Tibial nerve (tissue), 4 donors: ENCODE results near the gene MRI1. TPM values are rescaled to one million over a fixed set of nuclear protein-coding genes. Genes with fewer than 3 reads are reported as not detected.

ENCODE experiments used
- DNase-seq, 2 donors: peaks; one replicate each; pipeline ENCODE4 v3.0.0-alpha.2; 2019; ENCODE audit warnings: low spot score in 2 of 2
- H3K27ac ChIP-seq, 4 donors: fragments of 200-600 bp; sonication (generic) in 3 of 4; one replicate each; pipeline ENCODE4 v1.5.1; 2017 to 2019; ENCODE audit warnings: mild to moderate bottlenecking in 1 of 4
- H3K27me3 ChIP-seq, 2 donors: fragments of 200-600 bp; sonication (generic) in 1 of 2; one replicate each; pipeline versions ENCODE4 v1.5.1 to v1.6.0; 2017 to 2019
- H3K36me3 ChIP-seq, 3 donors: fragments of 200-600 bp; sonication (generic); one replicate each; pipeline ENCODE4 v1.5.1; 2018 to 2019
- H3K4me1 ChIP-seq, 4 donors: fragments of 200-600 bp; sonication (generic) in 3 of 4; one replicate each; pipeline ENCODE4 v1.5.1; 2017 to 2019
- H3K4me3 ChIP-seq, 4 donors: fragments of 200-600 bp; sonication (generic) in 3 of 4; one replicate each; pipeline ENCODE4 v1.5.1; 2017 to 2019; ENCODE audit warnings: mild to moderate bottlenecking in 1 of 4, moderate library complexity in 1 of 4
- H3K9me3 ChIP-seq, 4 donors: fragments of 200-600 bp; sonication (generic) in 3 of 4; one replicate each; pipeline ENCODE4 v1.5.1; 2017 to 2019
- EP300 ChIP-seq, 2 donors: sonication (generic); formaldehyde crosslinking; IDR thresholded peaks; one replicate each; pipeline ENCODE4 v1.6.1; 2017; ENCODE audit warnings: antibody characterized with exemption in 2 of 2, mild to moderate bottlenecking in 1 of 2
- POLR2A ChIP-seq, 2 donors: fragments of 450-650 bp; IDR thresholded peaks; one replicate each; pipeline ENCODE4 v1.6.1; 2017; ENCODE audit warnings: antibody characterized with exemption in 2 of 2, mild to moderate bottlenecking in 2 of 2, moderate library complexity in 2 of 2
- WGBS, 2 donors: methylation state at CpG; one replicate each; pipeline ENCODE4 v1.1.5; 2018; 5-methylcytosine and 5-hydroxymethylcytosine counted together
- total RNA-seq, 4 donors: library from RNA; depleted of rRNA; stranded (reverse); fragments of >200 nt; gene quantifications; one replicate each; pipeline ENCODE4 v1.1.0, GENCODE V29; 2016
- TF ChIP-seq, protein P1 (sequence below), 5 experiments: fragments of 200-600 bp in 3 of 5; fragments of 450-650 bp in 2 of 5; sonication (generic) in 3 of 5; IDR thresholded peaks; one replicate each; pipeline ENCODE4 v1.5.1; 2016 to 2019; ENCODE audit warnings: antibody characterized with exemption in 5 of 5, mild to moderate bottlenecking in 3 of 5, moderate library complexity in 2 of 5

Gene MRI1
- total RNA-seq, 4 donors from 2014 or later = 52.4 to 167 (median 94.4) TPM

GRCh38 chr19:13782537-13782936 is 18.2 kb downstream of the MRI1 start:
- WGBS, 2 donors = 69 to 73% methylated on average over 8 of the region's 8 CpGs

GRCh38 chr19:13783565-13784500 is 19.5 kb downstream of the MRI1 start:
- 83 to 86% methylated on average over 18 of the region's 18 CpGs for WGBS, 2 donors
- peaks cover 0 to 56% (median 10%) of the 10 kb centered on the region in 4 donors for H3K4me1 ChIP-seq
- no peaks in the 10 kb centered on the region for H3K27me3 ChIP-seq
- TF ChIP-seq POLR2A (IDR thresholded peaks at IDR 0.05) (no peak), EP300 (IDR thresholded peaks at IDR 0.05) (no peak)
- TF ChIP-seq, protein P1, sequence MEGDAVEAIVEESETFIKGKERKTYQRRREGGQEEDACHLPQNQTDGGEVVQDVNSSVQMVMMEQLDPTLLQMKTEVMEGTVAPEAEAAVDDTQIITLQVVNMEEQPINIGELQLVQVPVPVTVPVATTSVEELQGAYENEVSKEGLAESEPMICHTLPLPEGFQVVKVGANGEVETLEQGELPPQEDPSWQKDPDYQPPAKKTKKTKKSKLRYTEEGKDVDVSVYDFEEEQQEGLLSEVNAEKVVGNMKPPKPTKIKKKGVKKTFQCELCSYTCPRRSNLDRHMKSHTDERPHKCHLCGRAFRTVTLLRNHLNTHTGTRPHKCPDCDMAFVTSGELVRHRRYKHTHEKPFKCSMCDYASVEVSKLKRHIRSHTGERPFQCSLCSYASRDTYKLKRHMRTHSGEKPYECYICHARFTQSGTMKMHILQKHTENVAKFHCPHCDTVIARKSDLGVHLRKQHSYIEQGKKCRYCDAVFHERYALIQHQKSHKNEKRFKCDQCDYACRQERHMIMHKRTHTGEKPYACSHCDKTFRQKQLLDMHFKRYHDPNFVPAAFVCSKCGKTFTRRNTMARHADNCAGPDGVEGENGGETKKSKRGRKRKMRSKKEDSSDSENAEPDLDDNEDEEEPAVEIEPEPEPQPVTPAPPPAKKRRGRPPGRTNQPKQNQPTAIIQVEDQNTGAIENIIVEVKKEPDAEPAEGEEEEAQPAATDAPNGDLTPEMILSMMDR (IDR thresholded peaks at IDR 0.05) = no peak
- no peaks in the 10 kb centered on the region for H3K9me3 ChIP-seq
- no peak overlapping the region for H3K4me3 ChIP-seq
- peaks cover 0 to 11% (median 0%) of the 10 kb centered on the region in 3 donors for H3K36me3 ChIP-seq
- no peak overlapping the region for H3K27ac ChIP-seq
- DNase-seq = no peak

More at GRCh38 chr19:13782537-13782936, 18.2 kb downstream of the MRI1 start:
- Histone ChIP-seq H3K27ac (peak overlapping the region in 1 of 4 donors; percentile 63), H3K4me3 (no peak overlapping the region), H3K9me3 (no peaks in the 10 kb centered on the region), H3K36me3 (peaks cover 0 to 24% (median 0%) of the 10 kb centered on the region in 3 donors), H3K27me3 (no peaks in the 10 kb centered on the region), H3K4me1 (peaks cover 0 to 43% (median 8%) of the 10 kb centered on the region in 4 donors)
- no peak for DNase-seq
- TF ChIP-seq, protein P1 (IDR thresholded peaks at IDR 0.05) = no peak
- TF ChIP-seq EP300 (IDR thresholded peaks at IDR 0.05) (no peak), POLR2A (IDR thresholded peaks at IDR 0.05) (no peak)

DNA sequence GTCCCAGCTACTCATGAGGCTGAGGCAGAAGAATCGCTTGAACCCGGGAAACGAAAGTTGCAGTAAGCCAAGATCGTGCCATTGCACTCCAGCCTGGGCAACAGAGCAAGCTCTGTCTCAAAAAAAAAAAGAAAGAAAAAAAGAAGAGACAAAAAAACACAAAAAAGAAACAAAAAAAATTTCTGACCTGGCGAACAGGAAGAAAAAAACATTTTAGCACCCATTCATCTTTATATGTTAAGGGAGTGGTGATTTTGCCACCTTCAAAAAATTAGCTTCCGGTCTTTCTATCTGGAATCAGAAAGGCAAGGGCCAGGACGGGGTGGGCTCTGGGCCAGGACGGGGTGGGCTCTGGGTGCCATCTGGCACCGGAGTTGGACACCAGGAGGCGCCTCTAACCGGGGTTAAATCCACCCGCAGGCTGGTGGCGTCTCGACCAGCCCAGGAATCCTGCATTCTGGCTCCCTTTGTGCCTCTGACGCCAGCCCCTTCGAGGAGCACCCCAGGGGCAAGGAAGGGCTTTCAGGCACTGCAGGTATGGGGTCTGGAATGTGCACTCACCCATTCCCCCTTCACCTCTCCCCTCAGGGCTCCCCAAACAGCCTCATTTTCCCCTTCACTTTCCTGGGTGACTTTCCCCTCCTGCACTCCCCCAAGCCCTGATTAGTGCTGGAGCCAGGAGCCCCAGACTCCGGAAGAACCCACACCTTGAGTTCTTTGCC is 20.6 kb downstream of the MRI1 start:
- Histone ChIP-seq H3K27ac (peak overlapping the region in 2 of 4 donors; percentile 10 to 36), H3K4me3 (no peak overlapping the region), H3K27me3 (no peaks in the 10 kb centered on the region), H3K36me3 (peaks cover 0 to 1% (median 0%) of the 10 kb centered on the region in 3 donors), H3K4me1 (peaks cover 0 to 60% (median 10%) of the 10 kb centered on the region in 4 donors), H3K9me3 (no peaks in the 10 kb centered on the region)
- TF ChIP-seq POLR2A (IDR thresholded peaks at IDR 0.05) (no peak), EP300 (IDR thresholded peaks at IDR 0.05) (no peak)
- TF ChIP-seq, protein P1 (IDR thresholded peaks at IDR 0.05) = peak; percentile 57 to 77 (median 66)
- peak; percentile 50 to 60 for DNase-seq
- 18 to 23% methylated on average over 15 to 17 of the region's 17 CpGs for WGBS, 2 donors

GRCh38 chr19:13788991-13789390 is 24.7 kb downstream of the MRI1 start:
- Histone ChIP-seq H3K4me1 (peaks cover 0 to 39% (median 10%) of the 10 kb centered on the region in 4 donors), H3K27me3 (no peaks in the 10 kb centered on the region), H3K9me3 (no peaks in the 10 kb centered on the region), H3K27ac (peak overlapping the region in 3 of 4 donors; percentile 77 to 90 (median 88)), H3K4me3 (no peak overlapping the region), H3K36me3 (no peaks in the 10 kb centered on the region)
- WGBS, 2 donors = 48 to 52% methylated on average over 8 of the region's 8 CpGs
- no peak for TF ChIP-seq POLR2A (IDR thresholded peaks at IDR 0.05)
- TF ChIP-seq EP300 (IDR thresholded peaks at IDR 0.05) = no peak
- TF ChIP-seq, protein P1 (IDR thresholded peaks at IDR 0.05) = no peak
- DNase-seq = no peak
